Subcutaneous abdominal adipose tissue (tissue), 5 donors: ENCODE data around the gene CHRNA10.
"Not testable (repeated sequence)": the region's sequence is repeated elsewhere in the genome, so short reads cannot be mapped to it uniquely, and the experiment has no call there.

ENCODE experiments used
- H3K27ac ChIP-seq: one replicate; pipeline ENCODE4 v1.7.0; 2013; ENCODE audit warnings: low read depth, mild to moderate bottlenecking, inconsistent platforms, low read length, moderate library complexity
- H3K27me3 ChIP-seq, 5 donors: one replicate each; pipeline ENCODE4 v1.7.0; 2013; ENCODE audit warnings: low read length in 5 of 5, inconsistent platforms in 1 of 5; ENCODE audit not compliant: control insufficient read depth in 5 of 5, insufficient read depth in 4 of 5
- H3K36me3 ChIP-seq, 5 donors: one replicate each; pipeline ENCODE4 v1.7.0; 2013; ENCODE audit warnings: low read length in 5 of 5; ENCODE audit not compliant: control insufficient read depth in 5 of 5, insufficient read depth in 5 of 5
- H3K4me1 ChIP-seq, 5 donors: one replicate each; pipeline ENCODE4 v1.7.0; 2013; ENCODE audit warnings: low read length in 5 of 5, mild to moderate bottlenecking in 3 of 5, moderate library complexity in 1 of 5; ENCODE audit not compliant: control insufficient read depth in 5 of 5, insufficient read depth in 5 of 5
- H3K4me3 ChIP-seq, 5 donors: one replicate each; pipeline ENCODE4 v1.7.0; 2013; ENCODE audit warnings: low read length in 5 of 5, low read depth in 1 of 5
- H3K9ac ChIP-seq, 5 donors: one replicate each; pipeline ENCODE4 v1.7.0; 2013; ENCODE audit warnings: low read length in 5 of 5, mild to moderate bottlenecking in 4 of 5, moderate library complexity in 3 of 5
- H3K9me3 ChIP-seq, 5 donors: one replicate each; pipeline ENCODE4 v1.7.0; 2013; ENCODE audit warnings: low read length in 5 of 5; ENCODE audit not compliant: control insufficient read depth in 5 of 5
- donor health status: healthy.
- donor health status: healthy.
- donor health status: healthy.
- donor health status: healthy.
- donor health status: healthy.

CHRNA10 gene

DNA sequence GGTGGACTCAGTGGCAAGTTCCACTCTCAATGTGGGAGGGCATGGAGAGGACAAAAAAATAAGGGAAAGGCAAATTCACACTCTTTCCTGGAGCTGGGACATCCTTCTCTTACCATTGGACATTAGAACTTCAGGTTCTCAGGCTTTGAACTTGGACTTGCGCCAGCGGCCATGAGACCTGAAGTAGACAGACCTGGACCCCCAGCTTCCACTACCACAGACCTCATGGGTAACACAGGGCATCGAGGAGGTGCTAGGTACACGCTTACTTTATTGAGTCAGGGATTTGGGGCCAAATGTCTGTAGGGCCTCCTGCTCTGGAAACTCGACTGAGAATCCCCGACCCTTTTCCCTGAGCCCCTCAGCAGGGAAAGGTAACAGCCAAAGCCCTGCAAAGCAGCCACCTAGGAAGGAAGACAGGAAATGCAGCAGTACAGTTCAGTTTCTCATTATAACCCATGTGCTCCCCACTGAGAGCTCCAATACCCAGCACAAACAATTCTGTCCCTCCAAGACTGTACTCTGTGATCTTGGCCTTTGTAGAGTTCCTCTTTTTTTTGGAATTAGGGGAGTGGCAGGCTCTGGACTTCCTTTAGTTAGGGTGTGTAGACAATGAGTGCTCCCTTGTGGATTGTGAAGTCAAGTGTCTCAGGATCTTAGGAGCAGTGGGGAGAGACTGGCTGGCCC is 5.7 kb downstream of the CHRNA10 start:
- Histone ChIP-seq H3K27ac (no peak overlapping the region), H3K9ac (no peak overlapping the region), H3K9me3 (no peaks in the 10 kb centered on the region), H3K27me3 (no peaks in the 10 kb centered on the region), H3K36me3 (peaks cover 0 to 57% (median 46%) of the 10 kb centered on the region in 5 donors), H3K4me3 (no peak overlapping the region), H3K4me1 (peaks cover 0 to 5% (median 0%) of the 10 kb centered on the region in 5 donors)

DNA sequence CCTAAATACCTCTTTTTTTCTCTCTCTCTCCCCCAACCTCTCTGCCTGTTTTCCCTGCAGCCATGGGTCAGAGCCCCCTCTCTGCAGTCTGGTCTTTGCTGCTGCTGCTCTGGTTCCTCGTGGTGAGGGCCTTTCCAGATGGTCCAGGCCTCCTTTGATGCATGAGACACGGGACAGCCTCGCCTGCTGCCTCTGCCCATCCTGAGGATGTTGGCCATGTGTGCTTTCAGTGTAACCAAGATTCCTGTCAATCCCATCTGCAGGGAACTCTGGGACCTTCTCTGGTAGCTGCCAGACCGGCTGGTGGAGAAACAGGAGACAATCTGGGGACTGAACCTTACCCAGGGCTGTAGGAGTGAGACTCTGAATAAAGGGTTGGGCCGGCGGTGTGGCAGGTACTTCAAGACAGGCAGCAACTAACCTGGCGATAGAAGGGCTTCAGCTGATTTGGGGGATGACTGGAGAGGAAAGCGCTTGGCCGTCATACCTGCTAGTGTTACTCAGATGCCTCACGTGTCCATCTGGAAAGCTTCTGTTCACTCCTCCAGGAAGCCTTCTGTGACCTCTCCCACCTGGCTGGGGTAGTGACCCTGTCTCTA is 7.1 kb downstream of the CHRNA10 start:
- Histone ChIP-seq H3K9ac (no peak overlapping the region), H3K4me1 (peaks cover 0 to 5% (median 0%) of the 10 kb centered on the region in 5 donors), H3K36me3 (peaks cover 0 to 47% (median 34%) of the 10 kb centered on the region in 5 donors), H3K27ac (no peak overlapping the region), H3K27me3 (no peaks in the 10 kb centered on the region), H3K9me3 (no peaks in the 10 kb centered on the region), H3K4me3 (no peak overlapping the region)

- no peak overlapping the region for H3K4me3 ChIP-seq
- no peak overlapping the region for H3K27ac ChIP-seq
- H3K4me1 ChIP-seq: peaks cover 0 to 5% (median 0%) of the 10 kb centered on the region in 5 donors
- no peaks in the 10 kb centered on the region for H3K9me3 ChIP-seq
- no peak overlapping the region for H3K9ac ChIP-seq
- H3K36me3 ChIP-seq: peaks cover 0 to 37% (median 26%) of the 10 kb centered on the region in 5 donors
- H3K27me3 ChIP-seq: no peaks in the 10 kb centered on the region
Measured at GRCh38 chr11:3662856-3663255, 8.3 kb downstream of the CHRNA10 start.

DNA sequence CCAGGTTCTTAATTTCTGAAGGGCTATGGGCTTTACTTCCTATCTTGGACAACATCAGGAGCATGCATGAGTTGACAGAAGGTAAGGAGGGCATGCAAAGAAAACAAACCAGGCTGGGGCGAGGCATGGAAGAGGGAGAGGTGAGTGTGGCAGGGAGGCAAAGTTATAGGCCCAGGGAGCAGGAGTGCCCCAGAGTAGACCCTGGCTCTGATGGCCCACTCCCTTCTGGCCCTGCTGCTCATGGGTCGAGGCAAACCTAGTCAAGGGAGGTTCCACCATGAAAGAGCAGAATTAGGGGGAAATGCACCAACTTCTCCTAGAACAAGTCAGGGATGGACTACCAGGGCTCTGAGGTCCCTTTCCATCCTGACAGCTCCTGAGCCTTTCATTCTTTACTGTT is 10.2 kb downstream of the CHRNA10 start:
- Histone ChIP-seq H3K9ac (no peak overlapping the region), H3K4me1 (peaks cover 0 to 5% (median 0%) of the 10 kb centered on the region in 5 donors), H3K4me3 (no peak overlapping the region), H3K9me3 (no peaks in the 10 kb centered on the region), H3K27me3 (no peaks in the 10 kb centered on the region), H3K27ac (no peak overlapping the region), H3K36me3 (peaks cover 0 to 18% (median 10%) of the 10 kb centered on the region in 5 donors)

DNA sequence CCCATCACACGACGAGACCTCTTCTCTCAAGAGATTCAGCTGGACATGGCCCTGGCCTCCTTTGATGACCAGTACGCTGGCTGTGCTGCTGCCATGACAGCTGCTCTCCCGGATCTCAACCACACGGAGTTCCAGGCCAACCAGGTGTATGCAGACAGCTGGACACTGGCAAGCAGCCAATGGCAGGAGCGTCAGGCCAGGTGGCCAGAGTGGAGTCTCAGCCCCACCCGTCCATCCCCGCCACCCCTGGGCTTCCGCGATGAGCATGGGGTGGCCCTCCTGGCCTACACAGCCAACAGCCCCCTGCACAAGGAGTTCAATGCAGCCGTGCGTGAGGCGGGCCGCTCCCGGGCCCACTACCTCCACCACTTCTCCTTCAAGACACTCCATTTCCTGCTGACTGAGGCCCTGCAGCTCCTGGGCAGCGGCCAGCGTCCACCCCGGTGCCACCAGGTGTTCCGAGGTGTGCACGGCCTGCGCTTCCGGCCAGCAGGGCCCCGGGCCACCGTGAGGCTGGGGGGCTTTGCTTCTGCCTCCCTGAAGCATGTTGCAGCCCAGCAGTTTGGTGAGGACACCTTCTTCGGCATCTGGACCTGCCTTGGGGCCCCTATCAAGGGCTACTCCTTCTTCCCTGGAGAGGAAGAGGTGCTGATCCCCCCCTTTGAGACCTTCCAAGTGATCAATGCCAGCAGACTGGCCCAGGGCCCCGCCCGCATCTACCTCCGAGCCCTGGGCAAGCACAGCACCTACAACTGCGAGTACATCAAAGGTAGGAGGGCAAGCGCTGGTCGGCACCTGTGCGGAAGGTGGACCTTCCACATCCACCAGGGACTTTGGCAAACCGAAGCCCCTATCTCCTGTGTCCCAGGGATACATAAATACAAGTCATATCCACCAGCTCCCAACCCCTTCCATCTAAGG is 11.3 kb downstream of the CHRNA10 start:
- Histone ChIP-seq H3K27ac (no peak overlapping the region), H3K27me3 (peaks cover 0 to 3% (median 0%) of the 10 kb centered on the region in 5 donors), H3K4me1 (no peaks in the 10 kb centered on the region), H3K9me3 (no peaks in the 10 kb centered on the region), H3K4me3 (no peak overlapping the region), H3K9ac (no peak overlapping the region), H3K36me3 (peaks cover 0 to 7% (median 3%) of the 10 kb centered on the region in 5 donors)

DNA sequence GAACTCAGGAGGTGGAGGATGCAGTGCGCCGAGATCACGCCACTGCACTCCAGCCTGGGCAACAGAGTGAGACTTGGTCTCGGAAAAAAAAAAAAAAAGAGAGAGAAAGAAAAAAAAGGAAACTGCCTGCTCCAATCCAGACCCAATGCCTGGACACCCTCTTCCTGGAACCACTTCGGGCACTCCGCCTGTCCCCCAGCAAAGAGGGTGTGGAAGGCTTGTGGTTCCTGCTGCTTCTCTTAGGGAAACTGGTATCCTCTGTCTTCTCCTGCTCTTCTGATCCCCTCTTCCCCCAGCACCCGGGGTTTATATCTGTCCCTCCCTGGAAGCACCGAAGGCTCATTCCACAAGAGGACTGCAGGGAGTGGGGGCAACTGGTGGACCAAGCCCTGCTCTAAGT is 12.9 kb downstream of the CHRNA10 start:
- H3K9me3 ChIP-seq: no peaks in the 10 kb centered on the region
- H3K4me3 ChIP-seq: no peak overlapping the region
- H3K27ac ChIP-seq: no peak overlapping the region
- H3K36me3 ChIP-seq: no peaks in the 10 kb centered on the region
- no peak overlapping the region for H3K9ac ChIP-seq
- H3K27me3 ChIP-seq: peaks cover 0 to 4% (median 0%) of the 10 kb centered on the region in 5 donors
- H3K4me1 ChIP-seq: no peaks in the 10 kb centered on the region

- H3K27me3 ChIP-seq, H3K27ac ChIP-seq, H3K9ac ChIP-seq, H3K4me3 ChIP-seq, H3K4me1 ChIP-seq, H3K9me3 ChIP-seq, H3K36me3 ChIP-seq: not testable (repeated sequence)
Measured at GRCh38 chr11:3657331-3657730, 13.9 kb downstream of the CHRNA10 start.

GRCh38 chr11:3655547-3655946 is 15.6 kb downstream of the CHRNA10 start:
- Histone ChIP-seq H3K27me3 (peaks cover 0 to 4% (median 0%) of the 10 kb centered on the region in 5 donors), H3K4me1 (no peaks in the 10 kb centered on the region), H3K27ac (no peak overlapping the region), H3K9me3 (no peaks in the 10 kb centered on the region), H3K36me3 (no peaks in the 10 kb centered on the region), H3K9ac (no peak overlapping the region), H3K4me3 (no peak overlapping the region)

DNA sequence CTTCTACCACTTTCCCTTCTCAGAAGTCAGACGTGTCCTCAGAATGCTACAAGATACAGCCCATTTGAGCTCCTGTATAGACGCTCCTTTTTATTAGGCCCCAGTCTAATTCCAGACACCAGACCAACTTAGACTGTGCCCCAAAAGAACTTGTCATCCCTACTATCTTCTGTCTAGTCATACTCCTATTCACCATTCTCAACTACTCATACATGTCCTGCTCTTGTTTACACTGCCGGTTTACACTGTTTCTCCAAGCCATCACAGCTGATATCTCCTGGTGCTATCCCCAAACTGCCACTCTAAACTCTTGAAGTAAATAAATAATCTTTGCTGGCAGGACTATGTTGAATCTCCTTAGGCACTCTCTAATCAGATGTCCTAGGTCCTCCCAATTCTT is 18.7 kb downstream of the CHRNA10 start:
- not testable (repeated sequence) for H3K9me3 ChIP-seq, H3K4me3 ChIP-seq, H3K27ac ChIP-seq, H3K9ac ChIP-seq, H3K36me3 ChIP-seq, H3K27me3 ChIP-seq, H3K4me1 ChIP-seq

- peaks cover 0 to 13% (median 3%) of the 10 kb centered on the region in 5 donors for H3K27me3 ChIP-seq
- not testable (repeated sequence) for H3K9me3 ChIP-seq, H3K4me1 ChIP-seq, H3K27ac ChIP-seq, H3K36me3 ChIP-seq, H3K4me3 ChIP-seq, H3K9ac ChIP-seq
Measured at GRCh38 chr11:3649374-3649773, 21.8 kb downstream of the CHRNA10 start.
